Ishikawa (cell line): Measurements from ENCODE around the gene DENND5B.

Experiments
- CEBPB ChIP-seq: IDR thresholded peaks from 2 replicates; pipeline ENCODE4 v1.6.1; 2012
- CREB1 ChIP-seq: IDR thresholded peaks from 2 replicates; pipeline ENCODE4 v1.6.1; 2012; ENCODE audit warnings: low read depth
- EGR1 ChIP-seq: IDR thresholded peaks from 2 replicates; pipeline ENCODE4 v1.6.1; 2012
- EP300 ChIP-seq: IDR thresholded peaks from 2 replicates; pipeline ENCODE4 v1.6.1; 2012; ENCODE audit warnings: borderline replicate concordance
- FOXM1 ChIP-seq: IDR thresholded peaks from 2 replicates; pipeline ENCODE4 v1.6.1; 2012; ENCODE audit warnings: low read depth, borderline replicate concordance
- NFIC ChIP-seq: IDR thresholded peaks from 2 replicates; pipeline ENCODE4 v1.6.1; 2012
- RAD21 ChIP-seq: IDR thresholded peaks from 2 replicates; pipeline ENCODE4 v1.6.1; 2012; ENCODE audit warnings: low read depth
- TAF1 ChIP-seq: IDR thresholded peaks from 2 replicates; pipeline ENCODE4 v1.6.1; 2012; ENCODE audit warnings: low read depth, mild to moderate bottlenecking
- TCF12 ChIP-seq: IDR thresholded peaks from 2 replicates; pipeline ENCODE4 v1.6.1; 2012; ENCODE audit warnings: low read depth
- TEAD4 ChIP-seq: IDR thresholded peaks from 2 replicates; pipeline ENCODE4 v1.6.1; 2012
- YY1 ChIP-seq: IDR thresholded peaks from 2 replicates; pipeline ENCODE4 v1.6.1; 2012; ENCODE audit warnings: low read depth
- ZBTB7A ChIP-seq: IDR thresholded peaks from 2 replicates; pipeline ENCODE4 v1.6.1; 2012; ENCODE audit warnings: low read depth
- TF ChIP-seq, protein P1 (sequence below): IDR thresholded peaks from 2 replicates; pipeline ENCODE4 v1.6.1; 2012
- TF ChIP-seq, protein P2 (sequence below): IDR thresholded peaks from 2 replicates; pipeline ENCODE4 v1.6.1; 2012
- TF ChIP-seq, protein P3 (sequence below): IDR thresholded peaks from 2 replicates; pipeline ENCODE4 v1.6.1; 2012; ENCODE audit warnings: low read depth, mild to moderate bottlenecking

Gene DENND5B

DNA sequence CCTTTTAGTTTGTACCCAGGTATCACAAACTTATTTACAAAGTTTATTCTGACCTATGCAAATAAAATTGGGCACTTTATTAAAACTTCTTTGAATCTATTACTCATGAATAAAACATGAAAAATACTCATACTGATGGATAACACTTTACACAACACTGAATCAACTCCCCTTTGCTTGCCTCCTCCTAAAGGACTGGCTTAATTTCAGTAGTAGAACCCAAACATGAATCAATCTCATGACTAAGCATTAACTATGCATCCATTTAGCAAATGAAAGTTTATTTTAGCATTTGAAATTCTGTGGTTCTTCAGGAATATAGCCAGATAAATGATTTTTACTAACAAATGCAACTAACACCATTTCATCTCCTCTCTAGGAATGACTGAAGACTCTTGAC lies 32.4 kb downstream of the DENND5B start:
- TF ChIP-seq RAD21 (no peak), CREB1 (no peak), CEBPB (no peak), FOXM1 (no peak), ZBTB7A (no peak), EGR1 (no peak), TAF1 (no peak), NFIC (no peak), EP300 (no peak)

DNA sequence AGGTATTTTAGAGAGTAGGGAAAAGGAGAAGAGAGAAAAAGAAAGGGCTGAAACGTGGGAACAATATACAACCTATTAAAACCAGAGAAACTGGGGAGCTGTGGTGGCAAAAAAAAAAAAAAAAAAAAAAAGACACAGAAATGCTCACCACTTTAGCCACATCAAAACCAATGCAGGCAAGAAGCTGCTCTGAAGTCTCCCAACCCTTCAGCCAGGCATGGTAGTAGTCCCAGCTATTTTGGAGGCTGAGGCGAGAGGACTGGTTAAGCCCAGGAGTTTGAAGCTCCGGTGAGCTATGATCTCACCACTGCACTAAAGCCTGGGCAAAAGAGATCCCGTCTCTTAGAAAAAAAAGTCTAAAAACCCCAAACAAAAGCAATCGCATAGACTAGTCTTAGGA lies 33.2 kb downstream of the DENND5B start:
- TF ChIP-seq NFIC (no peak), YY1 (no peak), TEAD4 (no peak), CEBPB (no peak), TCF12 (no peak), TAF1 (no peak), RAD21 (no peak), CREB1 (no peak), EGR1 (no peak), ZBTB7A (no peak), EP300 (no peak), FOXM1 (no peak)
- TF ChIP-seq, protein P1, sequence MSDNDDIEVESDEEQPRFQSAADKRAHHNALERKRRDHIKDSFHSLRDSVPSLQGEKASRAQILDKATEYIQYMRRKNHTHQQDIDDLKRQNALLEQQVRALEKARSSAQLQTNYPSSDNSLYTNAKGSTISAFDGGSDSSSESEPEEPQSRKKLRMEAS: no peak
- TF ChIP-seq, protein P2, sequence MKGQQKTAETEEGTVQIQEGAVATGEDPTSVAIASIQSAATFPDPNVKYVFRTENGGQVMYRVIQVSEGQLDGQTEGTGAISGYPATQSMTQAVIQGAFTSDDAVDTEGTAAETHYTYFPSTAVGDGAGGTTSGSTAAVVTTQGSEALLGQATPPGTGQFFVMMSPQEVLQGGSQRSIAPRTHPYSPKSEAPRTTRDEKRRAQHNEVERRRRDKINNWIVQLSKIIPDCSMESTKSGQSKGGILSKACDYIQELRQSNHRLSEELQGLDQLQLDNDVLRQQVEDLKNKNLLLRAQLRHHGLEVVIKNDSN: no peak
- TF ChIP-seq, protein P3, sequence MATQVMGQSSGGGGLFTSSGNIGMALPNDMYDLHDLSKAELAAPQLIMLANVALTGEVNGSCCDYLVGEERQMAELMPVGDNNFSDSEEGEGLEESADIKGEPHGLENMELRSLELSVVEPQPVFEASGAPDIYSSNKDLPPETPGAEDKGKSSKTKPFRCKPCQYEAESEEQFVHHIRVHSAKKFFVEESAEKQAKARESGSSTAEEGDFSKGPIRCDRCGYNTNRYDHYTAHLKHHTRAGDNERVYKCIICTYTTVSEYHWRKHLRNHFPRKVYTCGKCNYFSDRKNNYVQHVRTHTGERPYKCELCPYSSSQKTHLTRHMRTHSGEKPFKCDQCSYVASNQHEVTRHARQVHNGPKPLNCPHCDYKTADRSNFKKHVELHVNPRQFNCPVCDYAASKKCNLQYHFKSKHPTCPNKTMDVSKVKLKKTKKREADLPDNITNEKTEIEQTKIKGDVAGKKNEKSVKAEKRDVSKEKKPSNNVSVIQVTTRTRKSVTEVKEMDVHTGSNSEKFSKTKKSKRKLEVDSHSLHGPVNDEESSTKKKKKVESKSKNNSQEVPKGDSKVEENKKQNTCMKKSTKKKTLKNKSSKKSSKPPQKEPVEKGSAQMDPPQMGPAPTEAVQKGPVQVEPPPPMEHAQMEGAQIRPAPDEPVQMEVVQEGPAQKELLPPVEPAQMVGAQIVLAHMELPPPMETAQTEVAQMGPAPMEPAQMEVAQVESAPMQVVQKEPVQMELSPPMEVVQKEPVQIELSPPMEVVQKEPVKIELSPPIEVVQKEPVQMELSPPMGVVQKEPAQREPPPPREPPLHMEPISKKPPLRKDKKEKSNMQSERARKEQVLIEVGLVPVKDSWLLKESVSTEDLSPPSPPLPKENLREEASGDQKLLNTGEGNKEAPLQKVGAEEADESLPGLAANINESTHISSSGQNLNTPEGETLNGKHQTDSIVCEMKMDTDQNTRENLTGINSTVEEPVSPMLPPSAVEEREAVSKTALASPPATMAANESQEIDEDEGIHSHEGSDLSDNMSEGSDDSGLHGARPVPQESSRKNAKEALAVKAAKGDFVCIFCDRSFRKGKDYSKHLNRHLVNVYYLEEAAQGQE: no peak

DNA sequence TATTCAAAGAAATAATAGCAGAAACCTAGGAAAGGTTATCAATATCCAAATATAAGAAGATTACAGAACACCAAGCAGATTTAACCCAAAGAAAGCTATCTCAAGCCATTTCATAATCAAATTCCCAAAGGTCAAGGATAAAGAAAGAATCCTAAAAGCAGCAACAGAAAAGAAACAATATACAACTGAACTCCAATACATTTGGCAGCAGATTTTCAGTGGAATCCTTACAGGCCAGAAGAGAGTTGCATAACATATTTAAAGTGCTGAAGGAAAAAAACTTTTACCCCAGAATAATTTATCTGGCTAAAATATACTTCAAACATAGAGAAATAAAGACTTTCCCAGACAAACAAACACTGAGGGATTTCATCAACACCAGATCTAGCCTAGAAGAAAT lies 54.3 kb downstream of the DENND5B start:
- no peak for TF ChIP-seq YY1

DNA sequence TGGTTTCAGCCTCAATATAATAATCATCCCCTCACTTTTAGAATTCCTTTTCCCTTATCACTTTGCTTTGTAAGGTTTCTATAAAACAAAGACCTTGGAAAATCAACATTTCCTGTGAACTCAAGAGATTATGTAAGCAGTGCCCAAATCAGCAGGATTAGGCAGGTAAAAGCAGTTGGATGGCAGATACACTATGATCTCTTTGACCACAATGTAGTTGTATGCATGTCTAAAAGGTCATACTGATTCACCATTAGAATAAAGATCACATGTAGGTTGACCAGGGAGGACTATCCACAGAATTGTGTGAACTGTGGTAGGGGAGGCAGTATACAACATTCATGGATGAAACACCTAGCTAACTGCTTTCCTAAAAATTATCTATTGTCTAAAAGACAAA lies 57.5 kb downstream of the DENND5B start:
- TF ChIP-seq TCF12 (no peak), YY1 (no peak), EP300 (no peak), CREB1 (no peak), FOXM1 (no peak), TAF1 (no peak), RAD21 (no peak), NFIC (no peak), EGR1 (no peak), ZBTB7A (no peak)
- TF ChIP-seq, protein P1: no peak
- TF ChIP-seq, protein P3: no peak

DNA sequence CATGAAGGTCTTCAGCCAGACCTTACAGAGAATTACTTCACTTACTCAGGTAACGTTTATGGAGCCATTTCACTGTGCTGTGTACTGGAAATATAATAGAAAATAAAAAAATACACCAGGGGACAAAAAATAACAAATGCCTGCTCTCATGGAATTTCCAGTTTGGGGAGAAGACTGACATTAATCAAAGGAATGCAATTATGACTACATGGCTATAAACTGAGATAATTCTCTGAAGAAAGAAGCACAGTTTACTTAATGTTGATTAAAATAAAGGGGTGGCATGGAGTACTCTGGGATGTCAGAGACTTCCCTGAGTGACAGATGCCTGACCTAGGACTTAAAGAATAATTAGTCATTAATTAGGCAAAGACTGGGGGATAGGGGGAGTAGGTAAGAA lies 59.0 kb downstream of the DENND5B start:
- no peak for TF ChIP-seq NFIC
- TF ChIP-seq CREB1: no peak
- no peak for TF ChIP-seq ZBTB7A
- no peak for TF ChIP-seq TEAD4

DNA sequence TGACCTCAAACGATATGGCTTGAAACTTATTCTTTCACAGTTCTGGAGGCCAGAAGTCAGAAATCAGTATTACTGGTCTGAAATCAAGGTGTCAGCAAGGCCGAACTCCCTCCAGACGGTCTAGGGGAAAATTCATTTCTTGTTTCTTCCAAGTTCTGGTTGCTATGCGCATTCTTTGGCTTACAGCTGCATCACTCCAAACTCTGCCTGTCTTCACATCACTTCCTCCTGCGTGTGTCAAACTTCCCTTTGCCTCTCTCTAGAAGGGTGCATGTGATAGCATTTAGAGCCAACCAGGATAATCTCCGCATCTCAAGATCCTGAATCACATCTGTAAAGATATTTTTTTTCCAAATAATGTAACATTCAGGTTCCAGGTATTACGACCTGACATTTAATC lies 62.8 kb downstream of the DENND5B start:
- TF ChIP-seq EGR1 (no peak), ZBTB7A (no peak), YY1 (no peak), CEBPB (no peak), TAF1 (no peak), NFIC (no peak), FOXM1 (no peak), EP300 (no peak), TCF12 (no peak), RAD21 (no peak), TEAD4 (no peak), CREB1 (no peak)
- TF ChIP-seq, protein P2: no peak
- TF ChIP-seq, protein P1: no peak
- TF ChIP-seq, protein P3: no peak
